Measurements from ENCODE around the gene RDX.

DNA sequence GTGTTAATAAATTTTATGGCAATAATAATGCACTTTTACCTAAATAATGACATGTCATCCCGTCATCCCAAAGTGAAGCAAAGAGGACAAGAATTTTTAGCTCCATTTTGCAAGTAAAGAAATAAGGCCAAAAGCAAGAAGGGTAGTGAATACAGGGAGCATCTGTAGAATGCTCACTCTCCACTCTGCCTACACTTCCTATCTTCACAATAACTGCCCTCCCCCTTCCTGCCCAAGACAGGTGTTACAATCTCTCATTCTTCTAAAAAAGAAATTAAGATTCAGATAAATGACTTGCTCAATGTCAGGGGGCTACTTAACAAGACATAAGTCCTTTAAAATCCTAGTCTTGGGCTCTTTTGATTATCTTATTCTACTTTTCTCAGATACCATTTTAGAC, 8.9 kb downstream of the RDX start:
- TF ChIP-seq TAF1 (IDR thresholded peaks at IDR 0.05; ENCODE audit: borderline replicate concordance, low read depth, low read length), result no peak
- TF ChIP-seq POLR2AphosphoS5 (IDR thresholded peaks at IDR 0.05; ENCODE audit: low read depth, low read length), result no peak
